SH-SY5Y (cell line): ENCODE measurements around the gene ROBO2.

ENCODE experiments used
- GATA2 ChIP-seq: IDR thresholded peaks from 2 replicates; pipeline ENCODE4 v1.6.1; 2011; ENCODE audit warnings: mild to moderate bottlenecking, low read depth, low read length
- GATA3 ChIP-seq: IDR thresholded peaks from 2 replicates; pipeline ENCODE4 v1.6.1; 2011; ENCODE audit warnings: low read depth, mild to moderate bottlenecking, low read length, moderate library complexity

GRCh38 chr3:77530870-77531269, 491.0 kb downstream of the ROBO2 start:
- TF ChIP-seq GATA3 (no peak), GATA2 (no peak)
